PC-9 (cell line): Measurements from ENCODE around the gene OR2Z1.

Experiments
- EZH2 ChIP-seq: fragments of 200-600 bp; sonication (generic); IDR thresholded peaks from 2 replicates; pipeline ENCODE4 v1.8.0; 2017; ENCODE audit warnings: antibody characterized with exemption, low read depth
- TF ChIP-seq, protein P1 (sequence below): fragments of 200-600 bp; sonication (generic); conservative IDR thresholded peaks from 2 replicates; pipeline ENCODE4 v1.6.1; 2017; ENCODE audit warnings: mixed run types, antibody characterized with exemption, mild to moderate bottlenecking, moderate library complexity

- TF ChIP-seq, protein P1, sequence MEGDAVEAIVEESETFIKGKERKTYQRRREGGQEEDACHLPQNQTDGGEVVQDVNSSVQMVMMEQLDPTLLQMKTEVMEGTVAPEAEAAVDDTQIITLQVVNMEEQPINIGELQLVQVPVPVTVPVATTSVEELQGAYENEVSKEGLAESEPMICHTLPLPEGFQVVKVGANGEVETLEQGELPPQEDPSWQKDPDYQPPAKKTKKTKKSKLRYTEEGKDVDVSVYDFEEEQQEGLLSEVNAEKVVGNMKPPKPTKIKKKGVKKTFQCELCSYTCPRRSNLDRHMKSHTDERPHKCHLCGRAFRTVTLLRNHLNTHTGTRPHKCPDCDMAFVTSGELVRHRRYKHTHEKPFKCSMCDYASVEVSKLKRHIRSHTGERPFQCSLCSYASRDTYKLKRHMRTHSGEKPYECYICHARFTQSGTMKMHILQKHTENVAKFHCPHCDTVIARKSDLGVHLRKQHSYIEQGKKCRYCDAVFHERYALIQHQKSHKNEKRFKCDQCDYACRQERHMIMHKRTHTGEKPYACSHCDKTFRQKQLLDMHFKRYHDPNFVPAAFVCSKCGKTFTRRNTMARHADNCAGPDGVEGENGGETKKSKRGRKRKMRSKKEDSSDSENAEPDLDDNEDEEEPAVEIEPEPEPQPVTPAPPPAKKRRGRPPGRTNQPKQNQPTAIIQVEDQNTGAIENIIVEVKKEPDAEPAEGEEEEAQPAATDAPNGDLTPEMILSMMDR, result no peak; the same call in 1 of the 2 replicates
- no peak for TF ChIP-seq EZH2
Measured at GRCh38 chr19:8697671-8698432, 23.6 kb upstream of the OR2Z1 start.
